ENCODE data around the gene KBTBD3. TPM values are rescaled to one million over a fixed set of nuclear protein-coding genes. Genes with fewer than 3 reads are reported as not detected.
"Not testable (repeated sequence)": the region's sequence is repeated elsewhere in the genome, so short reads cannot be mapped to it uniquely, and the experiment has no call there.

The KBTBD3 gene
- total RNA-seq, 4 donors from 2014 or later: 6.6 to 16.5 (median 7.9) TPM

DNA sequence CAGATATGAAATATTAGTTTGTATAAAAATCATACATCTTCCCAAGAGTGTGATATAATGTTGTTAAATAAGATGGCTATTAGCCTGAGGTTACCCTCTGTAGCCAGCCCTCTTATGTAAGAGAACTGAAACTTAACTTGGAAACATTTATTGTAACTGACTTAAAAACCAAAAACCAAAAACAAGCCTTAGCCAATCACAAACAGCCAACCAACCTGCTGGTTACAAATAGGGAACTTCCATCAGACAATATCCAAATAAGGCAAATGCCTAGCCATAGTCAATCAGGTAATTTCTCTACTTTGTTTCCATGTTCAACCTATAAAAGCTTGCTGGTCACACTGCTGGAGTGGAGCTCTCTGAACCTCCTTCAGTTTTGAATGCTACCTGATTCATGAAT is 14.1 kb downstream of the KBTBD3 start:
- no peak overlapping the region for H3K4me3 ChIP-seq
- H3K4me1 ChIP-seq: no peaks in the 10 kb centered on the region
- H3K27me3 ChIP-seq: no peaks in the 10 kb centered on the region
- no peaks in the 10 kb centered on the region for H3K9me3 ChIP-seq
- no peak for ATAC-seq
- TF ChIP-seq, protein P1, sequence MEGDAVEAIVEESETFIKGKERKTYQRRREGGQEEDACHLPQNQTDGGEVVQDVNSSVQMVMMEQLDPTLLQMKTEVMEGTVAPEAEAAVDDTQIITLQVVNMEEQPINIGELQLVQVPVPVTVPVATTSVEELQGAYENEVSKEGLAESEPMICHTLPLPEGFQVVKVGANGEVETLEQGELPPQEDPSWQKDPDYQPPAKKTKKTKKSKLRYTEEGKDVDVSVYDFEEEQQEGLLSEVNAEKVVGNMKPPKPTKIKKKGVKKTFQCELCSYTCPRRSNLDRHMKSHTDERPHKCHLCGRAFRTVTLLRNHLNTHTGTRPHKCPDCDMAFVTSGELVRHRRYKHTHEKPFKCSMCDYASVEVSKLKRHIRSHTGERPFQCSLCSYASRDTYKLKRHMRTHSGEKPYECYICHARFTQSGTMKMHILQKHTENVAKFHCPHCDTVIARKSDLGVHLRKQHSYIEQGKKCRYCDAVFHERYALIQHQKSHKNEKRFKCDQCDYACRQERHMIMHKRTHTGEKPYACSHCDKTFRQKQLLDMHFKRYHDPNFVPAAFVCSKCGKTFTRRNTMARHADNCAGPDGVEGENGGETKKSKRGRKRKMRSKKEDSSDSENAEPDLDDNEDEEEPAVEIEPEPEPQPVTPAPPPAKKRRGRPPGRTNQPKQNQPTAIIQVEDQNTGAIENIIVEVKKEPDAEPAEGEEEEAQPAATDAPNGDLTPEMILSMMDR (IDR thresholded peaks at IDR 0.05): no peak
- TF ChIP-seq POLR2A (IDR thresholded peaks at IDR 0.05) (no peak), EP300 (IDR thresholded peaks at IDR 0.05) (no peak), POLR2AphosphoS5 (IDR thresholded peaks at IDR 0.05) (no peak)
- H3K36me3 ChIP-seq: peaks cover 0 to 7% of the 10 kb centered on the region in 2 donors
- no peak overlapping the region for H3K27ac ChIP-seq

- Histone ChIP-seq H3K36me3 (peaks cover 0 to 15% of the 10 kb centered on the region in 2 donors), H3K4me1 (no peaks in the 10 kb centered on the region), H3K4me3 (no peak overlapping the region), H3K27me3 (no peaks in the 10 kb centered on the region), H3K9me3 (no peaks in the 10 kb centered on the region), H3K27ac (no peak overlapping the region)
- WGBS, 2 donors (ENCODE audit: low coverage in 1 of 2): 92 to 100% methylated on average over 1 of the region's 1 CpG
- TF ChIP-seq EP300 (IDR thresholded peaks at IDR 0.05) (no peak), POLR2A (IDR thresholded peaks at IDR 0.05) (no peak), POLR2AphosphoS5 (IDR thresholded peaks at IDR 0.05) (no peak)
- TF ChIP-seq, protein P1 (IDR thresholded peaks at IDR 0.05): no peak
- no peak for ATAC-seq
Measured at GRCh38 chr11:106061954-106062949, 14.9 kb downstream of the KBTBD3 start.

GRCh38 chr11:106061249-106061784 is 15.8 kb downstream of the KBTBD3 start:
- Histone ChIP-seq H3K27me3 (no peaks in the 10 kb centered on the region), H3K27ac (no peak overlapping the region), H3K4me1 (no peaks in the 10 kb centered on the region), H3K4me3 (no peak overlapping the region), H3K9me3 (no peaks in the 10 kb centered on the region), H3K36me3 (peaks cover 0 to 22% of the 10 kb centered on the region in 2 donors)
- no peak for ATAC-seq
- no peak for TF ChIP-seq EP300 (IDR thresholded peaks at IDR 0.05)
- no peak for TF ChIP-seq POLR2A (IDR thresholded peaks at IDR 0.05)
- no peak for TF ChIP-seq POLR2AphosphoS5 (IDR thresholded peaks at IDR 0.05)
- TF ChIP-seq, protein P1 (IDR thresholded peaks at IDR 0.05): no peak

GRCh38 chr11:106059617-106060016 is 17.5 kb downstream of the KBTBD3 start:
- TF ChIP-seq POLR2AphosphoS5 (IDR thresholded peaks at IDR 0.05) (no peak), POLR2A (IDR thresholded peaks at IDR 0.05) (no peak), EP300 (IDR thresholded peaks at IDR 0.05) (no peak)
- TF ChIP-seq, protein P1 (IDR thresholded peaks at IDR 0.05): no peak
- Histone ChIP-seq H3K9me3 (no peaks in the 10 kb centered on the region), H3K4me3 (no peak overlapping the region), H3K4me1 (no peaks in the 10 kb centered on the region), H3K36me3 (peaks cover 0 to 28% of the 10 kb centered on the region in 2 donors), H3K27me3 (no peaks in the 10 kb centered on the region), H3K27ac (no peak overlapping the region)
- WGBS, 2 donors (ENCODE audit: low coverage in 1 of 2): 87 to 100% methylated on average over 1 of the region's 1 CpG
- no peak for ATAC-seq

GRCh38 chr11:106058377-106058776 is 18.8 kb downstream of the KBTBD3 start:
- not testable (repeated sequence) for H3K9me3 ChIP-seq, ATAC-seq, H3K4me3 ChIP-seq, H3K27me3 ChIP-seq, H3K27ac ChIP-seq, H3K4me1 ChIP-seq
- 96 to 100% methylated on average over 3 to 11 of the region's 14 CpGs for WGBS, 2 donors (ENCODE audit: low coverage in 1 of 2)
- peaks cover 0 to 28% of the 10 kb centered on the region in 2 donors for H3K36me3 ChIP-seq

Data from gastroesophageal sphincter (tissue), 4 donors.